Coronary artery (tissue), 2 donors: ENCODE results near the gene FOXO3.

Source experiments
- DNase-seq: peaks from one replicate; pipeline ENCODE4 v3.0.0-alpha.2; 2017; ENCODE audit warnings: low spot score
- H3K27ac ChIP-seq, 2 donors: fragments of 200-600 bp; sonication (generic); one replicate each; pipeline ENCODE4 v1.5.1; 2016 to 2019
- H3K4me3 ChIP-seq: fragments of 200-600 bp; sonication (generic); 2 replicates; pipeline ENCODE4 v1.5.1; 2016; ENCODE audit warnings: mild to moderate bottlenecking, moderate library complexity
- TF ChIP-seq, protein P1 (sequence below): fragments of 200-600 bp; sonication (generic); IDR thresholded peaks from one replicate; pipeline ENCODE4 v1.5.1; 2019; ENCODE audit warnings: antibody characterized with exemption

The FOXO3 gene

DNA sequence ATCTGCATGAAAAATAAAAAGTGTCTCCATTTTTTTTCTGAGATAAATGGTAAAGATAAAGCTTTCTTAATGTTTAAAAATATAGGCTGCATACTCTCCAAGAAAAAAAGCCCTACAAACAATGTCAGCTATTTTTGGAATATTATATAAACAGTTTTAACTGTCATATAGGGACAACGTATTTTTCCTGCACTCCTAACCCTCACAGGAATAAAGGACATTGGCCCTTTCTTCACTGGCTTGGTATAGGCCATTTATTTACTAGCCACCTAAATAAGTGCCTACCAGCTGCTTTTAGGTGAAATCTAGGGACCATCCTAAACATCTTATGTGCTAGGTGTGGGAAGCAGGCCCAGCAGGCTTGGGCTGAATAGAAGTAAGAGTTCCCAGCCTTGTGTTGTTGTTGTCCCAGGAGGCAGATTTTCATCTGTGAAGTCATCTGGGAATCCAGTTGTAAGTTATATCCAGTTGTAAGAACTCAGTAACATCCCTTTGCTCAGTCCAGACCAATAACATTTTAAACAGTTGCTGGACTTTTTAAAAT, 21.3 kb downstream of the FOXO3 start:
- H3K27ac ChIP-seq = peak overlapping the region; percentile 66 to 76
- no peak for DNase-seq
- no peak overlapping the region for H3K4me3 ChIP-seq
- TF ChIP-seq, protein P1, sequence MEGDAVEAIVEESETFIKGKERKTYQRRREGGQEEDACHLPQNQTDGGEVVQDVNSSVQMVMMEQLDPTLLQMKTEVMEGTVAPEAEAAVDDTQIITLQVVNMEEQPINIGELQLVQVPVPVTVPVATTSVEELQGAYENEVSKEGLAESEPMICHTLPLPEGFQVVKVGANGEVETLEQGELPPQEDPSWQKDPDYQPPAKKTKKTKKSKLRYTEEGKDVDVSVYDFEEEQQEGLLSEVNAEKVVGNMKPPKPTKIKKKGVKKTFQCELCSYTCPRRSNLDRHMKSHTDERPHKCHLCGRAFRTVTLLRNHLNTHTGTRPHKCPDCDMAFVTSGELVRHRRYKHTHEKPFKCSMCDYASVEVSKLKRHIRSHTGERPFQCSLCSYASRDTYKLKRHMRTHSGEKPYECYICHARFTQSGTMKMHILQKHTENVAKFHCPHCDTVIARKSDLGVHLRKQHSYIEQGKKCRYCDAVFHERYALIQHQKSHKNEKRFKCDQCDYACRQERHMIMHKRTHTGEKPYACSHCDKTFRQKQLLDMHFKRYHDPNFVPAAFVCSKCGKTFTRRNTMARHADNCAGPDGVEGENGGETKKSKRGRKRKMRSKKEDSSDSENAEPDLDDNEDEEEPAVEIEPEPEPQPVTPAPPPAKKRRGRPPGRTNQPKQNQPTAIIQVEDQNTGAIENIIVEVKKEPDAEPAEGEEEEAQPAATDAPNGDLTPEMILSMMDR = no peak

DNA sequence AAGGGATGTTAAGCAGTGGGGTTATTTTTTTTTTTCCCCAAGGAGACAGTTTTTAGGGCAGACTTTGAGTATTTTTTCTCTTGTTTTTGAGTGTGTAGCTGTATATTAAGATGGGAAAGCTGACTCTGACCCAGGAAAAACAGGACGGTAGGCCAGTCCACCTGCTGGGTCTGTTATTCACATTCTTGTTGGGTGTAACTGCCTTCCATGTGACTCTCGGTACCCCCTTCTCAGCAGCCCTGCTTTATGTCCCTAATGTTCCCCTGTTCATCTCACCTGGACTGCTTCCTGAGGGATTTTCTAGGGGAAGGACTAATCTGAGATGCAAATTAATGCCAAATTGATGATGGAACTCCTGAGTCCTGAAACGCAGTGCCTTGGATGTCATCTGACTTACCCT, 21.9 kb downstream of the FOXO3 start:
- DNase-seq = no peak
- Histone ChIP-seq H3K4me3 (peak overlapping the region; percentile 21), H3K27ac (peak overlapping the region; percentile 66 to 76)
- TF ChIP-seq, protein P1 = no peak

DNA sequence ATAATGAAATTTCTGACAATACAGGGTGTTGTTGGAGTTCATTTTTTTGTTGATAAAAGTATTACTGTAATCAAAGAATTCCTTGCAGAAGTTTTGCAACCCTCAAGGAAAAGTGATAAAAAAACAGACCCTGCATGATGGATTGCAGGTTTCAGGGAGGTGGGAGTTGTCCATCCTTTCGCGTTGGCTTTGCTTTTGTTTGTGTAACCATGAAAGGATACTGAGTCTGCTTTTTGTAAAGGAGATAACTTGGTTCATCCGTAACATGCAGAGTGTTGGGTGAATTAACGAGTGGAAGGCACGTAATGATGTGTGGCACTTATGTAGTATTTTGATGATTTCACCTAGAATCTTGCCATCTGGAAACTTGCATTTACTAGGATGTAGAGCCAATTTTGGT, 23.6 kb downstream of the FOXO3 start:
- peak overlapping the region in 1 of 2 donors; percentile 76 for H3K27ac ChIP-seq
- DNase-seq = no peak
- peak overlapping the region; percentile 21 for H3K4me3 ChIP-seq
- TF ChIP-seq, protein P1 = no peak

DNA sequence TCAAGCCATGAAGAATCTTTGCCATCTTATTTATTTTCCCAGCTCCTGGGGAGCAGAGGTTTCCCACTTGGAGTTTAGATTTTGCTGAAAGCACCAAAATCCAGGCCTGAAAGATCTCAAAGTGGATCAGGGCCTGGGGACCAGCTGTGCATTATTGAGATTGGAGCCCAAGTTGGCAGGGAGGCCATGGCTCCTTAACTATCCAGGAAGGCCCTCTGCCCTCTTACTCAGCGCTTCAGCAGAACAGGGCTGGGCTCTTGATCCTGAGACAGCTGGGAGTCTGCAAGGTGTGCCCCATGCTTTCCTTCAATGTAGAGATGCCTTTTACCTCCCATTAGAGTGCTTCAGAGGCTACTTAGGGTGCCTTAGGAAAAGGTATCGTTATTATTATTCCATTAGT, 24.6 kb downstream of the FOXO3 start:
- DNase-seq = no peak
- TF ChIP-seq, protein P1 = no peak
- H3K4me3 ChIP-seq = no peak overlapping the region
- H3K27ac ChIP-seq = peak overlapping the region; percentile 91 to 92

DNA sequence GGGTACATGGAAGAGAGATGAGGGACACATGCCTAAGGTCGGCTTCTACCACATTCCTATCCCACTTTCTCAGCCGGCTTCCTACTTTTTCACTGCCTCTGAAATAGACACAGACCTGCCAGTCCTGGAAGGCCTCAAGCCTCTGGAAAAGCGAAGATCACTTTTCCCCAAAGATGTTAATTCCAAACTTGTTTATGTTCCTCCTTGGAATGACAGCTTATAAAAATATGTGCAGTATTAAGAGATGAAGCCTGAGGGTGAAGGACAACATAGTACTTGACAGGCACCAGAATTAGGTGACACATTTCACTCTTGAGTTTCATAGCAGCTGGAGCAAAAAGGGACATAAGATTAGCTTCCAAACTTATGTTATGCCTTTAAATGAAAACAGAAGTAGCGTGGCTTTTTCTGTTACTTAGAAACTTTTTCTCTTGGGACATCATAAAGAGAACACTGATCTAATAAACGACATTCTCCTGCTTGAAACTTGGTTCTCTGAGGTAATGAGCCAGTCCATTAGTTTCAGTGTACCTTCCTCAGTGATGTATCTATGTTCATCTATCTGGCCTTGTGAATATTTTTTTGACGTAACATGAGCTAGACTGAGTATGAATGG, 25.3 kb downstream of the FOXO3 start:
- Histone ChIP-seq H3K4me3 (peak overlapping the region; percentile 26), H3K27ac (peak overlapping the region; percentile 91 to 92)
- TF ChIP-seq, protein P1 = no peak
- DNase-seq = no peak

DNA sequence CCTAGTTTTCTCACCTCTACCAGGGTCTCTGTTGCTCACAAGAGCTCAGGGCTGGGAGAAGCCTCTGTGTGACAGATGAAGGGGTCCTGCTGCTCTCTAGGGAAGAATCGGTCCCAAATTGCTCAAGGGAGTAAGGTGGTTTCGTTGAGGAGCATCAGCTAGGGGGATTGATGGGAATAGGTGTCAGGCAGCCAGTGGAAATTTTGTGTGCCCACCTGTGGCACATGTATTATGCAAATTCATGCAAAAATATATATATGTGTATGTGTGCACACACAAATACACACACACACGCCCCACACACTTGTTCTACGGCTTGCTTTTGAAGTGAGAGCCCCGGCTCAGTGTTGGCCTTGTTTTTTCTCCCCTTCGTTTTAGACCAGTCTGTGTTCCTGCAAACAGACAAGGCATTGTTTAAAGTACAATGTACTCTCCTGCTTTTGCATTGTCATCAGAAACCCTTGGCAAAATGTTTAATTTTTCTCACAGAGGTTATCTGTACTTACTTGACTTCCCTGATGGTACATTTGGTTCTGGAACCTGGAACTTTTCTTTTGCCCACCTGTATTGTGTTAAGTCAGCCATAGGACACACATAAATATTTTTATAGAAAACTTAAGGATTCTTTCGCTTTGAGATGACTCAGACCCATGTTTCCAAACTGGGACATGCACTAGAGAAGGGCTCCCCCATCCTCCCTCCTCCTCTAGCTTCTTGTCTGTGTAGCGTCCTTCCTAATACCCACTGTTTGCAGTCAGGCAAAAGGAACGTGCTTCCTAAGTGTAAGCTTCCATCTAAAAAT, 26.7 kb downstream of the FOXO3 start:
- TF ChIP-seq, protein P1 = no peak
- Histone ChIP-seq H3K4me3 (peak overlapping the region; percentile 58), H3K27ac (peak overlapping the region; percentile 91 to 92)
- DNase-seq = no peak
